GM19463 (cell line): Measurements from ENCODE around the gene CCDC6.

Experiments used
- ATAC-seq: cut with Tn5 transposase; IDR thresholded peaks from one replicate; pipeline ENCODE4 v1.9.1; 2021; ENCODE audit warnings: mild to moderate bottlenecking, moderate library complexity; ENCODE audit not compliant: unreplicated experiment

Gene CCDC6

DNA sequence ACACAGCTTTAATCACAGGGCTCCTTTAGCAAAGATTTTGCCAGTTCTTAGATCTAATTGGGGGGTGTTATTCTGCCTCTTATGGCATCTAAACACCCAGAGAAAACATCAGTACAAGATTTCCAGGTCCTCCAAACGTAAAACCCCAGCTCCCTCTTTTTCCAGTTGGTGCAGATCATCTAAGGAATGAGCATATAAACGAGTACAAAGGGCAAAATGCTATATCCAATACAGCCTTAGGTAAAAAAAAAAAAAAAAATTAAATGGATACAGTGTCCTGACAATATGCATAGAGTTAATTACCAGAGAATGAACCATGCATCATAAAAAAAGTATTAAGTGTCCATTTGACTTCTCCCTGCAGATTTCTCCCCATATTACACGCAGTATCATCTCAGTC, 50.3 kb downstream of the CCDC6 start:
- ATAC-seq, result no peak

DNA sequence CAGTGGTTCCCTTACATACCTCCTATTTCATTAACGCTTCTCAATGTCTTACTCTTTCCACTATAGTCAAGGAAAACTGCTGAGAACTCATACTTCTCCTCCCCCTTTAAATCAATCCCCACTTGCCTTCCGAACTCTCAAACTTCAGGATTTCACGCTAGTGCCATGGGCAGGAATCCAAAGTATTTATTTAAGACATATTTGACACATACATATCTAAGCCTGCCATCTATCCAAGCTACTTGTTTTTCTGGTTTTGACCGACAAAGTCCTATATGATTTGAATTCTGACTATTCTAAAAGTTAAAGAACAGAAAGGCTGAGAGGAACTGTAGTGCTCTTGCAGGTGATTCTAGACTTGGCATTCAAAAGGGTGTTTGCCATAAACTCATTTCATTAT, 51.8 kb downstream of the CCDC6 start:
- no peak for ATAC-seq

DNA sequence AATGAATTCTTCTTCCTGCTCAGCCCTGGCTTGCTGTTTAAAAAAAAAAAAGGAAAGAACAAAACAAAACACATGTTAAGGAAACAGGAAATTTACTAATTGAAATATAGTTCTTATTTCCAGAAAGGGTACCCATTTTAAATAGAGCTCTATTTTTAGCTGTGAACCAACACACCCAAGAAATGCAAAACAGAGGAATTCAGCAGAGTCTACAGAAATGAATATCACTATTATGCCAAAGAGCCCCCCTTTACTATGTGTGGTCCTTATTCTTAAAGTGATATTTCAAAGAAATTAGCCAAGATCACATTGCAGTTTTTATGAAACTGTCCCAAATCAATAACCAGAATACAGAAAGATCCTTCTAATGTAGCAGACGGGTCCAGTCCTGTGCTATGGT, 53.7 kb downstream of the CCDC6 start:
- ATAC-seq, result no peak

DNA sequence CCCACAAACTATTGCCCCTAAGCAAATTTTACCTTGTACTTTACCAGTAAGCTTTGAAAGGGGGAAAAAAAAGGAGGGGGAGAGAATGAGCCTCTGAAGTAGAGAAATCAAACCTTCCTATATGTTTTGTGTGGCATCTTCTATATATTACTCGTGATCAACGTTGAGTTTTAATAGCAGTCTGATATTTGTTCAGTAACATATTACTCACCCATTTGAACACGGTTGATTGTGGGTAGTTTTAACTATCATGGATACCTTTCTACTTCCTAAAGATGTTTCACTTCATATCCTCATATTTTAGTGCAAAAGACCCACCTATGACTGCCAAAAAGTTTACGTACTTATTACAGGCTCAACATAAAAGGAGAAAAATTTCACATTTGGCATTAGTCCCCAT, 54.5 kb downstream of the CCDC6 start:
- no peak for ATAC-seq

DNA sequence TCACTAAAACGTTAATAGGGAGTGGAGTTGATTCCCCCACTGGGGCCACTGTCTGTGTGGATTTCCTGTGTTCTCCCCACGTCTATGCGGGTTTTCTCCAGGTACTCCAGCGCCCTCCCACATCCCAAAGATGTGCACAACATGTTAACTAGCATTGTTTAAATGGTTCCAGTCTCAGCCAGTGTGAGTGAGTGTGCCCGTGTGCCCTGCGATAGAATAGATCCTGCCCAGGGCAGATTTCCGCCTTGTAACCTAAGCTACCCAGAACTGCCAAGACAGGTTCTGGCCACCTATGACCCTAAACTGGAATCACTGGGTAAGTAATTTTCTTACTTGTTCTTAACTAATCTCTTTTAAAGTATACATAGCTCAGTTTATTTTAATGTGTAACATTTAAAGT, 58.5 kb downstream of the CCDC6 start:
- no peak for ATAC-seq

DNA sequence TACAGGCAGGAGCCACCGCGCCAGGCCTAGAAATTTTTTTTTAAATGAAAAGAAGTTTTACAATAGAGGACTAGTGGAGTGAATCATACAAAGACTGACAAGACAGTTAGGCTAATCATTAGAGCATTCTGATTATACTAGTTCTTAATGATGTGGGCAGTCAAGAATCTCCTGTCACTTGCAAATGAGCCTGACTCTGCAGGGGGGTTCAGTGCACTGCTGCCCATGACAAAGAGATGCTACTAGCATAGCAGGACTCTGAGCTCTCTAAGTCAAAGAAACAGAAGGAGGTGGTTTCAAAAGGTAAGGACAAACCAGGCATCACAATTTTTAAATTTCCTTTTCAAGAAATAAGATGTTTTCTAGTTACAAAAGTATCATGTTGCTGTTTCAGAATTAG, 59.0 kb downstream of the CCDC6 start:
- ATAC-seq, result no peak

DNA sequence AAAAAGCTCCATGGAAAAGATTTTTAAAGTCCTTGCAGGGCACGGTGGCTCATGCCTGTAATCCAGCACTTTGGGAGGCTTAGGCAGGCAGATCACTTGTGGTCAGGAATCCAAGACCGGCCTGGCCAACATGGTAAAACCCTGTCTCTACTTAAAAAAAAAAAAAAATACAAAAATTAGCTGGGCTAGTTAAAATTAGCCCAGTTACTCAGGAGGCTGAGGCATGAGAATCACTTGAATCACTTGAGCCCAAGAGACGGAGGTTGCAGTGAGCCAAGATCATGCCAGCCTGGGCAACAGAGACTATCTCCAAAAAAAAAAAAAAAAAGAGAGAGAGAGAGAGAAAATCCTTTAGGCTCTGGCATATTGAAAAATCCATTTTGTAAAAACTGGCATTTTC, 61.9 kb downstream of the CCDC6 start:
- ATAC-seq, result no peak

DNA sequence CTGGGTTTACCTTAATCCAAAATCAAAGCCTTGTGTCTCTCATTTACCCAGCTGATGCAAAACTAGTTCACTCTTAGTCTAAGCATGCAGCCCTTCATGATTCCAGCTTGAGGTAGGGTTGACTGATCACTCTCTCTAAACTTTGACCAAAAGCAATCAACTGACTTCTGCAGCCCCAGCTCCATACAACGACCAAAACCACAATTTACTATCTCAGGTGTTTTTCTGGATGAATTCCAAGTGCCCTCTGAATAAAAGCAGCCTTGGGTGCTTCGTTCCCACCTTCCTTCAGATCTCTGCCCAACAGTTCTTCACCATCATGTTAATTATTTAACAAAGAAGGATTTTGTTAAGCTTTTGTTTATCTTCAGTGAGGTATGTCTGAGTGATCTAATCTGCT, 62.6 kb downstream of the CCDC6 start:
- ATAC-seq, result no peak

DNA sequence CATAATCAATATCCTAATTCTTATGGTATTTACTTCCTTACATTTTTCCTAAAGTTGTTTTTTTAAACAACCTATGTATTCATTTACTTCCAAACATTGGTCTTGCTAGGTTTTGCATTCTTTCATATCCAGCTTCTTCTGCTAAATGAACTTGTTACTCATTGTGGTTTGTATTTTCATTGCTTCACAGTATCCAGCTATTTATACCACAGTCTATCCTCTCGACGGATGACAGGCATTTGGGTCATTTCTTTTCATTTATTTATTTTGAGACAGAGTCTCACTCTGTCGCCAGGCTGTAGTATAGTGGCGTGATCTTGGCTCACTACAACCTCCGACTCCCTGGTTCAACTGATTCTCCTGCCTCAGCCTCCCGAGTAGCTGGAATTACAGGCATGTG, 66.8 kb downstream of the CCDC6 start:
- ATAC-seq, result no peak

DNA sequence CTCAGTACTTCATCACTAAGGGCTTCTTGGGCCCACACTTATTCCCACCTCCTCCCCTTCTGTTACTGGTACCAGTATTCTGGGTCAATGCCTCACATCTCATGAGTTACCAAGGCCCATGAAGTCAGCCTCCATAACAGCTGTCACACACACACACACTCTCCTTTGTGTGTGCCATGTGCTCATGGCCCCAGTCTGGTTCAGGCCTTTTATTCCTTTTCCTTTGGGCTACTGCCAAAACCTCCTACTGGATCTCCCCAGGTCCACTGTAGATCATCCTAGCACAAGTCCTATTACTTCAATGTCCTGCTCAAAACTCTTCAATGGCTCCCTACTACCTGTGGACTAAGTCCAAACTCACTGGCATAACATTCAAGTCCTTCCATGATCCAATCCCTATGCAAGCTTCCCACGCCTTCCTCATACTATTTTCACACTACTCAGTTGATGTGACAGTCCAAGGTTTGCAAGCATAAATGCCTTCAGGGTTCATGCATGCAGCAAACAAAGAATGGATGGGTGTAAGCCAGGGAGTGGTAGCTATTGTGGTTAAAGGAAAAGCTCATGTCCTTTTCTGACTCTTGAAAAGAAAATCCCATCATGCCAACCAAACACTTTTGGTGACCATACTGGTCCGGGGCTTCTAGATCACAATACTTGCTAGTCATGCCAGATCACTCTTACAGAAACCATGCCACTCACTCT, 68.1 kb downstream of the CCDC6 start:
- ATAC-seq, result no peak

DNA sequence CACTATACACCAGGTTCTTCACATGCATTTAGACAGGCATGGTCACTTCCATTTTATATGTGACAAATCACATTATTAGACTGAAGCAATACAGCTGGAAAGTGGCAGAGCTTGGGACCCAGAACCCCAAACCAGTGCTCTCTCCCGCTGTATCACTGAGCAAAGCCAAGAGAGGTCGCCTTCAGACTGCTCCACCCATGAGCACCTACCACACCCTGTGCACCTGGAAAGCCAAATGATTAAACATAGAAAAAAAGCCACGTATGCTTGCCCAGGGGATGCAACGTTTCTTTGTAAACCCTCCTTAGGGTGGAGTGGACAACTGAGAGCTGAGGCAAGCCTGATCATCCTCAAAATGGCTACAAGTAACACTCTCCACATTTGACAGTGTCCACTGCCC, 72.5 kb downstream of the CCDC6 start:
- ATAC-seq, result no peak

DNA sequence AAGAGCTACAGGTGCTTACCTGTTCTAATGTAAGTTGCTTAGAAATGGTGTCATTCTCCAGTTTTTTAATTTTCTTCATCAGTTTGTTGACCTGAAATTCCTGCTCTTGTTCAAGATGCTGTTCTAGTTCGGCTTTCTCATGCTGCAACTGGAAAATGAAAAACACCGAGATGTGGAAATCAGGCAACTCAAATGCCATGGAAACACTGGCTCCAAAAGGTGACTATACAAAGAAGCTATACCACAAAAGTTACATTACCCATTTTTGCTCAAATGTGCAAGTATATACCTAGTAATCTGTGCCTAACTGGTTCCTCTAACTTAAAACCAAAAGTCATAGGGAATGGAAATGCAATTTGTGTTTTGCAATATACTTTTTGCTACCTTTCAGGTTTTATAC, 73.8 kb downstream of the CCDC6 start:
- no peak for ATAC-seq

DNA sequence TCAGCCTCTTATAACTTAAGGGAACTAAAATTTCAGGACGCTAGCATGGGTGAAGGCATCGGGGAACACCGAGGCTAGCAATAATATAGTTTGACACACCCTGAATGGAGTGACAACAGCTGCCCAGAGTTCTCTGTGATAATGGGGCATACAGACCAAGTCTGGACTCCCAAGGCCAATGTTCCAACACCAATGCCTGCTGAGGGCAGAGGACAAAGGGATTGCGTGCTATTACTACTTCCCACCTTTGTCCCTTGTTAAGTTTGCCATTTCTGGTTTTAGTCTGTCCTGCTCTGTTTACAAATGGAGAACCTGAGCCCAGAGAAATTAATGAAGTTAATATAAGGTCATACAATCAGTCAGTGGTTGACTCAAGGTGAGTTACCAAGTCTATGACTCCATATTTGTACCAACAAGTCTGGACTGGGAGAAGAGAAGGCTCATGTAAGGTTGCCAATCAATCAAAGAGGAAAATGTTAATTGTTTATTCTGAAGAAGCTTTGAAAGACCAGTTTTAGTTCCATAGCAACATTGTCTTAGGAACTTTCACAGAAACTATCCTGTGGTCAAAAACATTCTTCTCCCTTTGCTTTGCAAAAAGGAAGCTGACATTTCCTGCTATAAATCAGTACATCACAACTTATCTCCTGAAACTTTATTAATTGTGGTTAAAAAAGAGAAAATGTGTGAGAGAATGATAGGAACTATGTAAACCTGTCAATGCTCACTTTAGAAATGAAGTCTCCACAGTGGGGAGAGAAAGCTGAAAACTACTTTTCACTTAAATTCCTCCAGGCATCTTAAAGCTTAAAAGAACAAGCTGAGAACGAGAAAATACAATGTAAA, 74.5 kb downstream of the CCDC6 start:
- no peak for ATAC-seq

DNA sequence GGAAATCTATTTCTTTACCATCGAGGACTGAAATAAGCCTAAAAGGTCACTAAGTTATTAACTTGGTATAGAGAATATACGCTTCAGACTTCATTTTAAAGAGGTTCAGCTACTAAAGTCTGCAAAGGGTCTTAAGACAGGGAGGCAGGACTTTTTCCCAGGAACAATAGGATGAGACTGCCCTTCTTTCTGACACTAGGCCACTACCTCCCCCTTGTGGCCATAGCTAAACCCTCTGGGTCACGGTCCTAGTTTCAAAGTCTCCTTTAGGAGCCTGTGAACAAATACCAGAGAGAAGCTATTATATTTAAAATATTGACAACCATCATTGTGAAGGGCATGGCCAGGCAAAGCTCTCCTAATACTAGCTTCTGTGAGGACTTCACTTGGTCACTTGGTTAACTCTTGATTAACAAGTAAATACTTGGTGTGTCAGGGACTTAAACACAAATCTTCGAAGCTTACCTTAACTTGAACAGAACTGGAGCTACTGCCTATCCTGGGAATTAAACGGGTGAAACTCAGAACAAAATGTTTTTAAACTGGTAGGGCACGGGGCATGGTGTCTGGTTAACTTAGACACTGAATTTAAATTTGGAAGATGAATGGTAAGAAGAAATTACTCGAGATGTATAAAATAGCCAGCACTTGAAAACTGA, 75.6 kb downstream of the CCDC6 start:
- no peak for ATAC-seq

DNA sequence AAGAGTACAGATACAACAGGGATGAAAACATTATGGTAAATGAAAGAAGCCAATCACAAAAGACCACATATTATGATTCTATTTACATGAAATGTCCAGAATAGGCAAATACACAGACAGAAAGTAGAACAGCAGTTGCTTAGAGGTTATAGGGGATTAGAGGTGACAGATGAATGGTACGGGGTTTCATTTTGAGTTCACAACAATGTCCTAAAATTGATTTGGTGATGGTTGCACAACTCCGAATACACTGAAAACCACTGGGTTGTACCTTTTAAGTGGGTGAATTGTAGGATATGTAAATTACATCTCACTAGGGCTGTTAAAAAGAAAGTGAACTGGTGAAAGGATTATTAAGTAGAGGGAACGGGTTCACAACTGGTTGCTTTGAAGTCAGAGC, 76.8 kb downstream of the CCDC6 start:
- peak; percentile 77 for ATAC-seq

DNA sequence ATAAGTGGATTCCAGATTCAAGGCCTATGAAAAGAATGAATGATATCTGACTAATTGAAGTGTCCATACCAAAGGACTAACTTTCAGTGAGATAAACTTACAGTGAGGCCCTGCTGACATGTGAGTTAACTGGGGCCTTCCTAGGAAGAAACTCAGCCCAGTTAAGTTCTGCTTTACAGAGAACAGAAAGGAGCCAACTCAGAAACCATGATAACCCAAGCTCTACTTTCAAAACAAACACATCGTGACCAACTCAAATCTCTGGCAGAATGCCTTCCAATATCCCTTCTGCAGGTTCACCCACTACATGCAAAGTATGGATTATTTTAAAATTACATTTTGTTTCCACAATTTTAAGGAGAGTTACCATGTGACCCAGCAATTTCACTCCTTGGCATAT, 77.3 kb downstream of the CCDC6 start:
- peak; percentile 27 for ATAC-seq

DNA sequence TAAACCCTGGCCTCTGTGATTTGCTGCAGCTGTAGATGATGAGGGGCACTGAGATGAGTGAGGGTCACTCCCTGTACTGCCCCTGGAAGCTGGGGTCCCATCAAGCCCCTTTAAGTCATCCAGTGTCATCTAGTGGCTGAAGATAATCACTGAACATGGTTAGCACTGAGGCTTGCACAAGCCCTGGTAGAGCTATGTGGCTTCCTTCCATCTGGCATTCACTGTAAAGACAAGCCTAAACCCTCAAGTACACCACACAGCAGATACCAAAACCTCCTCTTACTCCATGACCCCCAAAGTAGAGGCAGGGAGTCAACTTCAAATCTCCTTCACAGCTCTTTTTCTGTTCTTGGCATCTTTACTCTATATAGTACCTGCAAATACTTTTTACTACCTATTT, 80.4 kb downstream of the CCDC6 start:
- ATAC-seq, result no peak

DNA sequence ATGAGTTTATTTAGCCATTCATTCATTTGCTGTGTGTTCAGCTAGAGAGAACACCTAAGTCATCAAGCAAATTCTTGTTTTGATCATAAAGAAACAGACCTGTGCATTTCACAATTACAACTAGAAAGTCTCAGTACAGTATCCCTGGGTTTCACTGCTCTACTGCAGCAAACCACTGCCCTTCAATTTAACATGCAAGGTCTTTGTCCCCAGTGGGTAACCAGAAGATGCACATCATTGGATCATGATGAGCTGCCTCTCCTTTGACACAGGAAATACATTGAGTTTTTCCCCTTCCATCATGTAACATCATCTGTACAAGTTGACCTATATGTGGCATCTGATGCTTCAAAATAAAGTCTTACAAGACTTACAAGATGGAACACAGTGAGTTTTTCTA, 82.6 kb downstream of the CCDC6 start:
- no peak for ATAC-seq

DNA sequence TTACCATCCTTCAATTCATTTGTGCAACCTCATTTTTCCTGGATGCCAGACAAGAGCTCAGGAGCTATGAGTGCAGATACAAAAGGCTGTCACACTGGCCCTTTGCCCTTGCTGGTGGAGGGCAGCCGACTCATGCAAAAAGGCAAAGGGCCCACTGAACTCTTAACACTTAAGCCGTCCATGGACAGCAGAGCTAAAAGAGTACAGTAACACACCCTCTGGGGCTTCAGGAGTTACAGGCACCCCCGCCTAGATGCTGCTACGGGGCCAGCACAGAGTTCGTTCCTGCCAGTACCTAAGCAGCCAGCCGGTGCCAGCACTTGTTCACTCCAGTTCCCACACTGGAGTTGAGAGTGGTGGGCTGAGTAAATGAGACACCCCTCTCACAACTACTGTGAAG, 83.2 kb downstream of the CCDC6 start:
- ATAC-seq, result no peak

DNA sequence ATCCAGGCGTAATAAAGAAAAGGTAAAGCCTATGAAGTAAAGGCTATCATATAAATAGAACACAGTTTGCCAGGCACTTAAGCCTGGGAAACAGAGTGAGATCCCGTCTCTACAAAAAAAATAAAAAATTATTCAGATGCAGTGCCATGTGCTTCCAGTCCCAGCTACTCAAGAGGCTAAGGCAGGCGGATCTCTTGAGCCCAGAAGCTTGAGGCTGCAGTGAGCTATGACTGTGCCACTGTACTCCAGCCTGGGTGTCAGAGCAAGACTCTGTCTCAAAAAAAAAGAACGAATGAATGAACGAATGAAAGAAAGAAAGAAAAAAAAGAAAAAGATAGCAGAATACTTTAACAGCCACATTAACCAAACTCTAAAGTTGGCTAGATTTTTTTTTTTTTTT, 85.9 kb downstream of the CCDC6 start:
- ATAC-seq, result no peak

DNA sequence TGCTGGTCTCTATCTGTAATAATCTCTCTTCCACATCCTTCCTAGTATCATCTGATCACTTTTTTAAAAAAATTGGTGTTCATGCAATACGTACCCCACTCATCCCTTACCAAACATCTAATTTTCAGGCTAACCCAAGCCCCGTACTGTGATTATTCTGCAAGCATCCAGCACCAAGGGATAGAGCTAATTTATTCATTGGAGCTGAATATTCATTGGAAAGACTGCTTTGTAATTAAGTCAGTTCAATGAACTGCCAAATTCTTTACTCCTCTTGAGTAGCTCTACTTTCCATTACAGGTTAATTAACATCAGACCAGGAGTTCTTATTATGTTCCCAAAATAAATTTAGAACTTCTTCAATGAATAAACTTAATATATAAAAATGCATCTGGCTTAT, 86.7 kb downstream of the CCDC6 start:
- ATAC-seq, result no peak

DNA sequence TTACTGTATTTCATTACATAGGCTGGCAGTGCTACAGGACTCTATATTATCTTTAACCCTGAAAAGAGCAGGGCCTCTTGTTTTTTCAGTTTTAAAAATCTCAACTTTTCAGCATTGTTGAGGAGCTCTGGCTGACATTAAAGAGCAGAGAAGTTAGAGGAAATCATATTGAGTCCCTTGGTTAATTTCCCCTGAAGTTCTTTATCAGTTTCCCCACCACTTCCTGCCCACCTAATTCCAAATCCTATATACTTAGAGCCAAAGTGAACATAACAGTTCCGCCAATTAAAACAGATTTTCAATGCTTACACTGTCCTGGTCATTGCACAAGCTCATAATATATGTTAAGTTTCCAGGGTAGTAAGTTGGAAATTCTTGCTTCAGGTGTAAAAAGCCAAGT, 87.1 kb downstream of the CCDC6 start:
- no peak for ATAC-seq
